HCT116 (cell line): Measurements from ENCODE around the gene RANGRF.

Experiments
- POLR2A ChIP-seq: IDR thresholded peaks from 2 replicates; pipeline ENCODE4 v1.7.0; 2011; ENCODE audit warnings: borderline replicate concordance; ENCODE audit not compliant: insufficient read depth, insufficient read length; ENCODE audit errors: extremely low read depth
- YY1 ChIP-seq: IDR thresholded peaks from 2 replicates; pipeline ENCODE4 v1.6.1; 2011; ENCODE audit warnings: low read length, low read depth, moderate library complexity, mild to moderate bottlenecking; ENCODE audit not compliant: insufficient replicate concordance; ENCODE audit errors: extremely low read depth
- TF ChIP-seq, protein P1 (sequence below), 3 experiments: fragments of 200-600 bp in 1 of 3; sonication (generic) in 1 of 3; IDR thresholded peaks in 2 of 3; conservative IDR thresholded peaks in 1 of 3; 2 replicates each; pipeline ENCODE4 v1.5.1; 2012 to 2017; ENCODE audit warnings: low read depth in 2 of 3, low read length in 2 of 3, antibody characterized with exemption in 1 of 3, borderline replicate concordance in 1 of 3, control low read depth in 1 of 3, mild to moderate bottlenecking in 1 of 3, mixed read lengths in 1 of 3, mixed run types in 1 of 3, moderate library complexity in 1 of 3; ENCODE audit not compliant: insufficient read depth in 1 of 3

DNA sequence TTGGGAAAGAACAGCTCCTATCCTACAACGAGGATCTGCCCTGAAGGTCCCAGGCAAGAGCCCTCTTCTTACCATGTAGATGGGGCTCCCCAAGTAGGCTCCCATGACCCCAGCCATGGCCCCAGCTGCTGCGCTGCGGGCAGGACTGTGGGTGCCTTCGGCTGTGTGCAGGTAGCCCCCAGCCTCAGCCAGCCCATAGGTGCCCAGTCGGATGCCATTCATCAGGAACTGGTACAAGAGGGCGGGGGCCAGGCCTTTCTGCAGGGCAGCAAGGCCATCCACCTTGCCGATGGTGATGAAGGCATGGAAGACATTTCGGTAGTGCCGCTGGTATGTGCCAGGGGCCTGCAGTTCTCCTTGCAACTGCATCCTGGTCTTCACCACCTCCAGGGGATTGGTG, 5.9 kb downstream of the RANGRF start:
- TF ChIP-seq, protein P1, sequence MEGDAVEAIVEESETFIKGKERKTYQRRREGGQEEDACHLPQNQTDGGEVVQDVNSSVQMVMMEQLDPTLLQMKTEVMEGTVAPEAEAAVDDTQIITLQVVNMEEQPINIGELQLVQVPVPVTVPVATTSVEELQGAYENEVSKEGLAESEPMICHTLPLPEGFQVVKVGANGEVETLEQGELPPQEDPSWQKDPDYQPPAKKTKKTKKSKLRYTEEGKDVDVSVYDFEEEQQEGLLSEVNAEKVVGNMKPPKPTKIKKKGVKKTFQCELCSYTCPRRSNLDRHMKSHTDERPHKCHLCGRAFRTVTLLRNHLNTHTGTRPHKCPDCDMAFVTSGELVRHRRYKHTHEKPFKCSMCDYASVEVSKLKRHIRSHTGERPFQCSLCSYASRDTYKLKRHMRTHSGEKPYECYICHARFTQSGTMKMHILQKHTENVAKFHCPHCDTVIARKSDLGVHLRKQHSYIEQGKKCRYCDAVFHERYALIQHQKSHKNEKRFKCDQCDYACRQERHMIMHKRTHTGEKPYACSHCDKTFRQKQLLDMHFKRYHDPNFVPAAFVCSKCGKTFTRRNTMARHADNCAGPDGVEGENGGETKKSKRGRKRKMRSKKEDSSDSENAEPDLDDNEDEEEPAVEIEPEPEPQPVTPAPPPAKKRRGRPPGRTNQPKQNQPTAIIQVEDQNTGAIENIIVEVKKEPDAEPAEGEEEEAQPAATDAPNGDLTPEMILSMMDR (IDR thresholded peaks at IDR 0.05 in 2 of 3, conservative IDR thresholded peaks at IDR 0.05 in 1 of 3; ENCODE audit: borderline replicate concordance in 1 of 3, insufficient read depth in 1 of 3, low read depth in 2 of 3, low read length in 2 of 3) = no peak
- TF ChIP-seq YY1 (no peak), POLR2A (no peak)
